GM13976 (cell line): Measurements from ENCODE around the gene MRPS23.
"Not testable (repeated sequence)": the region's sequence is repeated elsewhere in the genome, so short reads cannot be mapped to it uniquely, and the experiment has no call there.

Experiments
- DNase-seq: peaks from one replicate; pipeline ENCODE4 v3.0.0; 2012; ENCODE audit warnings: low spot score
- CTCF ChIP-seq: IDR thresholded peaks from 2 replicates; pipeline ENCODE4 v1.5.1; 2012; ENCODE audit warnings: borderline replicate concordance, mild to moderate bottlenecking; ENCODE audit not compliant: insufficient read depth; ENCODE audit errors: extremely low read depth, missing control alignments, control extremely low read depth
- in situ Hi-C: fragments of 300-500 bp; cut with MboI; formaldehyde crosslinking; loops from one replicate; pipeline ENCODE4 v1.12.0; 2022; ENCODE audit warnings: low sequenced_read_pairs, mixed read lengths, inconsistent platforms; ENCODE audit not compliant: unreplicated experiment

Gene MRPS23

GRCh38 chr17:57849163-57849873 is 526 bp downstream of the MRPS23 start:
- in situ Hi-C loops: no loop called here
- no peak for DNase-seq
- TF ChIP-seq CTCF: no peak

DNA sequence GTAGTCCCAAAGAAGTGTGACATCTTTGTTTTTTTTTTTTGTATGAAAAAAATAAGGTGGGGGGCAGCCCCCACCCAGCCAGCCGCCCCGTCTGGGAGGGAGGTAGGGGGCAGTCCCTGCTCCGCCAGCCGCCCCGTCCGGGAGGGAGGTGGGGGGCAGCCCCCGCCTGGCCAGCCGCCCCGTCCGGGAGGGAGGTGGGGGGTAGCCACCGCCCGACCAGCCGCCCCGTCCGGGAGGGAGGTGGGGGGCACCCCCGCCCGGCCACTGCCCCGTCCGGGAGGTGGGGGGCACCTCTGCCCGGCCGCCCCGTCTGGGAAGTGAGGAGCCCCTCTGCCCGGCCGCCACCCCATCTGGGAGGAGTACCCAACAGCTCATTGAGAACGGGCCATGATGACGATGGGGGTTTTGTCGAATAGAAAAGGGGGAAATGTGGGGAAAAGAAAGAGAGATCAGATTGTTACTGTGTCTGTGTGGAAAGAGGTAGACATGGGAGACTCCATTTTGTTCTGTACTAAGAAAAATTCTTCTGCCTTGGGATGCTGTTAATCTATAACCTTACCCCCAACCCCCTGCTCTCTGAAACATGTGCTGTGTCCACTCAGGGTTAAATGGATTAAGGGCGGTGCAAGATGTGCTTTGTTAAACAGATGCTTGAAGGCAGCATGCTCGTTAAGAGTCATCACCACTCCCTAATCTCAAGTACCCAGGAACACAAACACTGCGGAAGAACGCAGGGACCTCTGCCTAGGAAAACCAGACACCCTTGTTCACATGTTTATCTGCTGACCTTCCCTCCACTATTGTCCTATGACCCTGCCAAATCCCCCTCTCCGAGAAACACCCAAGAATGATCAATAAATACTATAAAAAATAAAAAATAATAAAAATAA is 3.5 kb downstream of the MRPS23 start:
- in situ Hi-C loops, DNase-seq: not testable (repeated sequence)

DNA sequence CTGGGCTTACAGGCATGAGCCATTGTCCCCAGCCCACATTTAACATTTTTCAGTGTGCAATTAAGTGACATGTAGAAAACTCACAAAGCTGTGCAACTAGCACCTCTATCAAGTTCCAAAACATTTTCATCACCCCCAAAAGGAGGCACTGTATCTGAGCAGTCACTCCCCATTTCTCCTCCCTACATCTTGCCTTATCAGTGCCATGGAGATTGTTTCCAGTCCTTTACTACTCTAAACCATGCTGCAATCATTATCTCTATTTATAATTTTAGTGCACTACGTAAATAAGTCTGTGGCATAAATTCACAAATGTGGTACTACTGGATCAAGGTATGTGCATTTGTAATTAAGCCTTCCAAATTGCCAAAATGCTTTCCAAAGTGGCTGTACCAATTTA is 7.6 kb downstream of the MRPS23 start:
- DNase-seq: no peak
- in situ Hi-C loops: no loop called here
- TF ChIP-seq CTCF: no peak

GRCh38 chr17:57839571-57839923 is 10.3 kb downstream of the MRPS23 start:
- no peak for TF ChIP-seq CTCF
- in situ Hi-C loops: no loop called here

DNA sequence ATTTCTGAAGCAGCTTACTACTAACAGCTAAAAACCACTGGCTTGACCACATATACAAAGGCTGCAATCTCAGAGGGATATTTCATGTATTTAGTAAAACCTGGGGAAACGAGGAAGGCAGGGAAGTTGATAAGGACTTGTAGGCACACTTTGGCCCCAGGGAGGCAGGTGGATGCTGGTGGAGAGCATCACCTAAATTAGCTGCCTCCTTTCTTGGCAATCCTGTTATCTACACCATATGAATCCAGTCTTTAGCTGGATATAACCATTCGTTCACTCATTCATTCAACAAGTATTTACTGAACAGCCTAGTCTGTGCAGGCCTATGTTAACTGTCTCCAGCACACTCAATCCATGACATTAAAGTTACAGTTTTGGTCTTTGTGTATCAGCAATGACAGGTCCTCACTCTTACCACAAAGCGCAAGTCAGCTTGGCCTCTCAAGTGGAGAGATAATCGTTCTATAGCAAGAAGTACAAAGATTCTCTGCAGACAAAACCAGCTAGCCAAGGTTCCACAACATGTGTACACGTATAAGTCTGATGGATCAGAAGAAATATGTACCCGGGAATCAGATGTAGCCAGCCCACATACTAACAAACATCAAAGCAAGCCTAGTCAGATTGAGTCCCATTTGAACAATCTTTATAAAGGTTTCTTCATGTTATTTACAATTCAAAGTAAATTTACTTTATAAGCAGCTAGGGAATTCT is 10.8 kb downstream of the MRPS23 start:
- in situ Hi-C loops: no loop called here
- DNase-seq: no peak
- TF ChIP-seq CTCF: no peak

More at GRCh38 chr17:57839571-57839923, 10.3 kb downstream of the MRPS23 start:
- no peak for DNase-seq

- no peak for DNase-seq
- no peak for TF ChIP-seq CTCF
- in situ Hi-C loops: no loop called here
These were observed 11.4 kb downstream of the MRPS23 start for GRCh38 chr17:57838453-57838852.

GRCh38 chr17:57835333-57835900 is 14.4 kb downstream of the MRPS23 start:
- TF ChIP-seq CTCF: no peak
- in situ Hi-C loops: no loop called here
- DNase-seq: no peak
